ENCODE measurements around the gene AFAP1L2. TPM values are rescaled to one million over a fixed set of nuclear protein-coding genes. Genes with fewer than 3 reads are reported as not detected.

Gene AFAP1L2
- polyA plus RNA-seq, 3 donors: 0.01 to 0.43 TPM; not detected in 1

- Mint-ChIP-seq H3K27ac (no peak overlapping the region), H3K27me3 (ENCODE audit: low read depth in 3 of 3) (peaks cover 5 to 12% (median 10%) of the 10 kb centered on the region in 3 donors), H3K9me3 (no peaks in the 10 kb centered on the region), H3K4me3 (no peak overlapping the region), H3K4me1 (no peaks in the 10 kb centered on the region), H3K36me3 (no peaks in the 10 kb centered on the region)
- DNase-seq: no peak
- Histone ChIP-seq H3K9me3 (replicated peaks in 1 of 2; ENCODE audit: control insufficient read depth in 1 of 2, insufficient read depth in 1 of 2, low read length in 2 of 2) (no peaks in the 10 kb centered on the region), H3K27me3 (ENCODE audit: control insufficient read depth in 2 of 2, insufficient read depth in 2 of 2, low read length in 2 of 2) (no peaks in the 10 kb centered on the region), H3K4me3 (replicated peaks in 1 of 3; ENCODE audit: low read depth in 2 of 3, low read length in 3 of 3) (no peak overlapping the region), H3K36me3 (replicated peaks in 1 of 2; ENCODE audit: control insufficient read depth in 1 of 2, insufficient read depth in 2 of 2, low read length in 2 of 2) (no peaks in the 10 kb centered on the region), H3K9ac (ENCODE audit: insufficient read depth, low read length, poor library complexity, severe bottlenecking) (no peak overlapping the region), H3K79me2 (ENCODE audit: insufficient read depth, low read length) (no peaks in the 10 kb centered on the region), H3K27ac (ENCODE audit: low read depth in 1 of 2, low read length in 2 of 2) (no peak overlapping the region), H3K4me1 (ENCODE audit: control insufficient read depth in 1 of 2, insufficient read depth in 2 of 2, low read length in 2 of 2) (no peaks in the 10 kb centered on the region), H2AFZ (ENCODE audit: insufficient read depth, low read depth, low read length, poor library complexity, severe bottlenecking) (no peak overlapping the region), H4K20me1 (ENCODE audit: insufficient read depth, low read length) (no peaks in the 10 kb centered on the region), H3K4me2 (replicated peaks; ENCODE audit: extremely low read depth, low read length, poor library complexity, severe bottlenecking) (no peak overlapping the region)
- WGBS (ENCODE audit: insufficient coverage): 100% methylated on average over 6 of the region's 6 CpGs
- intact Hi-C loops (cut with micrococcal nuclease): no loop called here
- TF ChIP-seq CTCF (IDR thresholded peaks at IDR 0.05): no peak
Measured at GRCh38 chr10:114386452-114386851, 17.9 kb downstream of the AFAP1L2 start.

- Histone ChIP-seq H3K4me1 (ENCODE audit: control insufficient read depth in 1 of 2, insufficient read depth in 2 of 2, low read length in 2 of 2) (no peaks in the 10 kb centered on the region), H3K9me3 (replicated peaks in 1 of 2; ENCODE audit: control insufficient read depth in 1 of 2, insufficient read depth in 1 of 2, low read length in 2 of 2) (no peaks in the 10 kb centered on the region), H3K4me2 (replicated peaks; ENCODE audit: extremely low read depth, low read length, poor library complexity, severe bottlenecking) (no peak overlapping the region), H3K27ac (ENCODE audit: low read depth in 1 of 2, low read length in 2 of 2) (no peak overlapping the region), H3K79me2 (ENCODE audit: insufficient read depth, low read length) (no peaks in the 10 kb centered on the region), H4K20me1 (ENCODE audit: insufficient read depth, low read length) (no peaks in the 10 kb centered on the region), H3K36me3 (replicated peaks in 1 of 2; ENCODE audit: control insufficient read depth in 1 of 2, insufficient read depth in 2 of 2, low read length in 2 of 2) (no peaks in the 10 kb centered on the region), H3K4me3 (replicated peaks in 1 of 3; ENCODE audit: low read depth in 2 of 3, low read length in 3 of 3) (no peak overlapping the region), H3K9ac (ENCODE audit: insufficient read depth, low read length, poor library complexity, severe bottlenecking) (no peak overlapping the region), H2AFZ (ENCODE audit: insufficient read depth, low read depth, low read length, poor library complexity, severe bottlenecking) (no peak overlapping the region), H3K27me3 (ENCODE audit: control insufficient read depth in 2 of 2, insufficient read depth in 2 of 2, low read length in 2 of 2) (no peaks in the 10 kb centered on the region)
- no peak overlapping the region for H3K4me3 Mint-ChIP-seq
- 67% methylated on average over 1 of the region's 3 CpGs for WGBS (ENCODE audit: insufficient coverage)
- H3K27me3 Mint-ChIP-seq (ENCODE audit: low read depth in 3 of 3): peaks cover 3 to 10% (median 9%) of the 10 kb centered on the region in 3 donors
- no peaks in the 10 kb centered on the region for H3K4me1 Mint-ChIP-seq
- intact Hi-C loops (cut with micrococcal nuclease): no loop called here
- no peak for DNase-seq
- no peaks in the 10 kb centered on the region for H3K36me3 Mint-ChIP-seq
- H3K27ac Mint-ChIP-seq: no peak overlapping the region
- H3K9me3 Mint-ChIP-seq: no peaks in the 10 kb centered on the region
- no peak for TF ChIP-seq CTCF (IDR thresholded peaks at IDR 0.05)
Measured at GRCh38 chr10:114385557-114385956, 18.7 kb downstream of the AFAP1L2 start.
